Body of pancreas (tissue), 4 donors: ENCODE results near the gene KRT84. TPM values are rescaled to one million over a fixed set of nuclear protein-coding genes. Genes with fewer than 3 reads are reported as not detected.

ENCODE experiments used
- ATAC-seq: fragments of 150-250 bp; one replicate; pipeline ENCODE4 v1.9.1; 2016
- DNase-seq, 4 donors: peaks; one replicate each; pipeline ENCODE4 v3.0.0-alpha.2; 2019
- H3K27ac ChIP-seq, 4 donors: fragments of 200-600 bp; sonication (generic); 1 replicate in 3 of 4; 2 replicates in 1 of 4; pipeline versions ENCODE4 v1.5.1 to v1.6.1; 2016 to 2019; ENCODE audit warnings: mild to moderate bottlenecking in 1 of 4, mixed read lengths in 1 of 4, moderate library complexity in 1 of 4
- H3K27me3 ChIP-seq, 2 donors: fragments of 200-600 bp; sonication (generic); one replicate each; pipeline ENCODE4 v1.6.0; 2016; ENCODE audit warnings: mild to moderate bottlenecking in 1 of 2
- H3K36me3 ChIP-seq, 2 donors: fragments of 200-600 bp; sonication (generic); replicated peaks in 1 of 2; 2 replicates each; pipeline ENCODE4 v1.5.1; 2016; ENCODE audit warnings: low read depth in 2 of 2; ENCODE audit not compliant: insufficient read depth in 1 of 2
- H3K4me1 ChIP-seq: fragments of 200-600 bp; sonication (generic); one replicate; pipeline ENCODE4 v1.6.0; 2016
- H3K4me3 ChIP-seq, 2 donors: fragments of 200-600 bp; sonication (generic); 1 replicate in 1 of 2; 2 replicates in 1 of 2; pipeline ENCODE4 v1.5.1; 2016 to 2019
- H3K9me3 ChIP-seq, 3 donors: fragments of 200-600 bp; sonication (generic); 1 replicate in 2 of 3; 2 replicates in 1 of 3; pipeline ENCODE4 v1.5.1; 2016
- POLR2A ChIP-seq, 3 donors: fragments of 450-650 bp; IDR thresholded peaks; one replicate each; pipeline ENCODE4 v1.6.1; 2016; ENCODE audit warnings: antibody characterized with exemption in 3 of 3, mild to moderate bottlenecking in 2 of 3
- WGBS, 2 donors: methylation state at CpG; one replicate each; pipeline ENCODE4 v1.1.5; 2017; 5-methylcytosine and 5-hydroxymethylcytosine counted together
- intact Hi-C: fragments of 100-400 bp; cut with DNase I; formaldehyde crosslinking; loops from one replicate; pipeline ENCODE4 v1.15.1; 2023
- total RNA-seq, 2 donors: library from RNA; depleted of rRNA; stranded (reverse); fragments of >200 nt; gene quantifications; one replicate each; pipeline ENCODE4 v1.1.0, GENCODE V29; 2016
- TF ChIP-seq, protein P1 (sequence below), 7 experiments: fragments of 450-650 bp in 4 of 7; fragments of 200-600 bp in 3 of 7; sonication (generic) in 3 of 7; IDR thresholded peaks; one replicate each; pipeline ENCODE4 v1.5.1; 2016 to 2019; ENCODE audit warnings: antibody characterized with exemption in 7 of 7

KRT84 gene
- total RNA-seq, 2 donors from 2014 or later = not detected

- Histone ChIP-seq H3K27ac (no peak overlapping the region), H3K27me3 (no peaks in the 10 kb centered on the region), H3K36me3 (no peaks in the 10 kb centered on the region), H3K4me3 (no peak overlapping the region), H3K4me1 (peaks cover 13% of the 10 kb centered on the region), H3K9me3 (no peaks in the 10 kb centered on the region)
- WGBS, 2 donors = 13 to 20% methylated on average over 9 of the region's 9 CpGs
- TF ChIP-seq POLR2A (IDR thresholded peaks at IDR 0.05) = no peak
- TF ChIP-seq, protein P1, sequence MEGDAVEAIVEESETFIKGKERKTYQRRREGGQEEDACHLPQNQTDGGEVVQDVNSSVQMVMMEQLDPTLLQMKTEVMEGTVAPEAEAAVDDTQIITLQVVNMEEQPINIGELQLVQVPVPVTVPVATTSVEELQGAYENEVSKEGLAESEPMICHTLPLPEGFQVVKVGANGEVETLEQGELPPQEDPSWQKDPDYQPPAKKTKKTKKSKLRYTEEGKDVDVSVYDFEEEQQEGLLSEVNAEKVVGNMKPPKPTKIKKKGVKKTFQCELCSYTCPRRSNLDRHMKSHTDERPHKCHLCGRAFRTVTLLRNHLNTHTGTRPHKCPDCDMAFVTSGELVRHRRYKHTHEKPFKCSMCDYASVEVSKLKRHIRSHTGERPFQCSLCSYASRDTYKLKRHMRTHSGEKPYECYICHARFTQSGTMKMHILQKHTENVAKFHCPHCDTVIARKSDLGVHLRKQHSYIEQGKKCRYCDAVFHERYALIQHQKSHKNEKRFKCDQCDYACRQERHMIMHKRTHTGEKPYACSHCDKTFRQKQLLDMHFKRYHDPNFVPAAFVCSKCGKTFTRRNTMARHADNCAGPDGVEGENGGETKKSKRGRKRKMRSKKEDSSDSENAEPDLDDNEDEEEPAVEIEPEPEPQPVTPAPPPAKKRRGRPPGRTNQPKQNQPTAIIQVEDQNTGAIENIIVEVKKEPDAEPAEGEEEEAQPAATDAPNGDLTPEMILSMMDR (IDR thresholded peaks at IDR 0.05) = no peak
- intact Hi-C loops = no loop called here
- ATAC-seq = no peak
- peak; percentile 40 to 78 (median 57) for DNase-seq
Observed at GRCh38 chr12:52351196-52352059, 34.0 kb downstream of the KRT84 start.

- intact Hi-C loops = no loop called here
- Histone ChIP-seq H3K27ac (no peak overlapping the region), H3K4me1 (peaks cover 20% of the 10 kb centered on the region)
Observed at GRCh38 chr12:52350786-52351185, 34.7 kb downstream of the KRT84 start.

DNA sequence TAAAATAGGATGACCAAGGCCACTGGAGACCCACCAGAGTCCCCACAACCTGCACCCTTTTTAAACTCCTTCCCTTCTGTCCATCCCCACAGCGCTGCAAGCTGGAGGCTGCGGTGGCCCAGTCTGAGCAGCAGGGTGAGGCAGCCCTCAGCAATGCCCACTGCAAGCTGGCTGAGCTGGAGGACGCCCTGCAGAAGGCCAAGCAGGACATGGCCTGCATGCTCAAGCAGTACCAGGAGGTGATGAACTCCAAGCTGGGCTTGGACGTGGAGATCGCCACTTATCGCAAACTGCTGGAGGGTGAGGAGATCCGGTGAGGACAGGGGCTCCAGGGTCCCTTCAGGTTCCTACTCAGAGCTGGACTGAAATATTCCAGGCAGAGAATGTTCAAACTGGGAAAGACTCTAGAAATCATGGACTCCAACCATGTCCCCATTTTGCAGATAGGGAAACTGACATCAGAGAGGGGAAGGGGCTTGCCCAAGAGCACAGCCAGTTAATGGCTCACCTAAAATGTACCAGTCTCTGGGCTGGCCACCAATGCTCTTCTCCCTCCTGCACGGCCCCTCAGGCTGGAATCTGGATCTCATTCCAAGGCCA is 35.3 kb downstream of the KRT84 start:
- DNase-seq (no peak), ATAC-seq (no peak)
- Histone ChIP-seq H3K27ac (no peak overlapping the region), H3K4me3 (no peak overlapping the region), H3K9me3 (no peaks in the 10 kb centered on the region), H3K36me3 (no peaks in the 10 kb centered on the region), H3K4me1 (peaks cover 26% of the 10 kb centered on the region), H3K27me3 (no peaks in the 10 kb centered on the region)
- 87 to 88% methylated on average over 7 to 8 of the region's 8 CpGs for WGBS, 2 donors
- intact Hi-C loops = no loop called here
- TF ChIP-seq, protein P1 (IDR thresholded peaks at IDR 0.05) = no peak
- no peak for TF ChIP-seq POLR2A (IDR thresholded peaks at IDR 0.05)

More at GRCh38 chr12:52350786-52351185, 34.7 kb downstream of the KRT84 start:
- Histone ChIP-seq H3K4me3 (no peak overlapping the region), H3K27me3 (no peaks in the 10 kb centered on the region), H3K9me3 (no peaks in the 10 kb centered on the region), H3K36me3 (no peaks in the 10 kb centered on the region)
- no peak for ATAC-seq
- 93 to 94% methylated on average over 5 of the region's 5 CpGs for WGBS, 2 donors
- TF ChIP-seq POLR2A (IDR thresholded peaks at IDR 0.05) = no peak
- TF ChIP-seq, protein P1 (IDR thresholded peaks at IDR 0.05) = no peak
- peak in 1 of 4 donors; percentile 5 for DNase-seq

GRCh38 chr12:52349196-52349595 is 36.3 kb downstream of the KRT84 start:
- Histone ChIP-seq H3K27me3 (no peaks in the 10 kb centered on the region), H3K4me1 (peaks cover 33% of the 10 kb centered on the region), H3K9me3 (no peaks in the 10 kb centered on the region), H3K4me3 (no peak overlapping the region), H3K36me3 (no peaks in the 10 kb centered on the region), H3K27ac (no peak overlapping the region)
- intact Hi-C loops = no loop called here
- no peak for TF ChIP-seq POLR2A (IDR thresholded peaks at IDR 0.05)
- ATAC-seq (no peak), DNase-seq (no peak)
- 70 to 79% methylated on average over 6 of the region's 6 CpGs for WGBS, 2 donors
